ENCODE measurements around the gene CASZ1.

The CASZ1 gene

GRCh38 chr1:10631121-10631810, 165.2 kb downstream of the CASZ1 start:
- Histone ChIP-seq H3K4me1 (ENCODE audit: insufficient read depth, low read length) (peaks cover 39% of the 10 kb centered on the region), H3K9ac (ENCODE audit: low read length) (no peak overlapping the region), H3K36me3 (ENCODE audit: insufficient read depth, low read length) (no peaks in the 10 kb centered on the region), H3K4me3 (ENCODE audit: low read depth in 1 of 2, low read length in 2 of 2) (no peak overlapping the region), H3K27me3 (ENCODE audit: control insufficient read depth in 1 of 2, insufficient read depth in 2 of 2, low read length in 2 of 2) (no peaks in the 10 kb centered on the region), H3K27ac (ENCODE audit: low read depth, low read length) (peak overlapping the region; percentile 27), H3K9me3 (ENCODE audit: low read length) (no peaks in the 10 kb centered on the region)

GRCh38 chr1:10630661-10631120, 165.8 kb downstream of the CASZ1 start:
- Histone ChIP-seq H3K4me1 (ENCODE audit: insufficient read depth, low read length) (peaks cover 34% of the 10 kb centered on the region), H3K27ac (ENCODE audit: low read depth, low read length) (no peak overlapping the region), H3K9me3 (ENCODE audit: low read length) (no peaks in the 10 kb centered on the region), H3K9ac (ENCODE audit: low read length) (no peak overlapping the region), H3K36me3 (ENCODE audit: insufficient read depth, low read length) (no peaks in the 10 kb centered on the region), H3K27me3 (ENCODE audit: control insufficient read depth in 1 of 2, insufficient read depth in 2 of 2, low read length in 2 of 2) (no peaks in the 10 kb centered on the region), H3K4me3 (ENCODE audit: low read depth in 1 of 2, low read length in 2 of 2) (no peak overlapping the region)

GRCh38 chr1:10629816-10630571, 166.5 kb downstream of the CASZ1 start:
- Histone ChIP-seq H3K27ac (ENCODE audit: low read depth, low read length) (no peak overlapping the region), H3K9ac (ENCODE audit: low read length) (no peak overlapping the region), H3K4me3 (ENCODE audit: low read depth in 1 of 2, low read length in 2 of 2) (no peak overlapping the region), H3K9me3 (ENCODE audit: low read length) (no peaks in the 10 kb centered on the region), H3K36me3 (ENCODE audit: insufficient read depth, low read length) (no peaks in the 10 kb centered on the region), H3K27me3 (ENCODE audit: control insufficient read depth in 1 of 2, insufficient read depth in 2 of 2, low read length in 2 of 2) (no peaks in the 10 kb centered on the region), H3K4me1 (ENCODE audit: insufficient read depth, low read length) (peaks cover 27% of the 10 kb centered on the region)

- Histone ChIP-seq H3K36me3 (ENCODE audit: insufficient read depth, low read length) (no peaks in the 10 kb centered on the region), H3K4me1 (ENCODE audit: insufficient read depth, low read length) (peaks cover 21% of the 10 kb centered on the region), H3K27me3 (ENCODE audit: control insufficient read depth in 1 of 2, insufficient read depth in 2 of 2, low read length in 2 of 2) (no peaks in the 10 kb centered on the region)
These were observed 167.2 kb downstream of the CASZ1 start for GRCh38 chr1:10629091-10629815.

GRCh38 chr1:10628685-10629084, 167.8 kb downstream of the CASZ1 start:
- Histone ChIP-seq H3K27ac (ENCODE audit: low read depth, low read length) (peak overlapping the region; percentile 57), H3K9ac (ENCODE audit: low read length) (no peak overlapping the region), H3K9me3 (ENCODE audit: low read length) (no peaks in the 10 kb centered on the region), H3K27me3 (ENCODE audit: control insufficient read depth in 1 of 2, insufficient read depth in 2 of 2, low read length in 2 of 2) (no peaks in the 10 kb centered on the region), H3K36me3 (ENCODE audit: insufficient read depth, low read length) (no peaks in the 10 kb centered on the region), H3K4me3 (ENCODE audit: low read depth in 1 of 2, low read length in 2 of 2) (no peak overlapping the region), H3K4me1 (ENCODE audit: insufficient read depth, low read length) (peaks cover 21% of the 10 kb centered on the region)

More at GRCh38 chr1:10629091-10629815, 167.2 kb downstream of the CASZ1 start:
- Histone ChIP-seq H3K9ac (ENCODE audit: low read length) (no peak overlapping the region), H3K9me3 (ENCODE audit: low read length) (no peaks in the 10 kb centered on the region), H3K27ac (ENCODE audit: low read depth, low read length) (peak overlapping the region; percentile 57), H3K4me3 (ENCODE audit: low read depth in 1 of 2, low read length in 2 of 2) (no peak overlapping the region)

- H3K4me1 ChIP-seq (ENCODE audit: insufficient read depth, low read length), result peaks cover 21% of the 10 kb centered on the region
- no peaks in the 10 kb centered on the region for H3K9me3 ChIP-seq (ENCODE audit: low read length)
- H3K9ac ChIP-seq (ENCODE audit: low read length), result no peak overlapping the region
- H3K4me3 ChIP-seq (ENCODE audit: low read depth in 1 of 2, low read length in 2 of 2), result no peak overlapping the region
- no peaks in the 10 kb centered on the region for H3K27me3 ChIP-seq (ENCODE audit: control insufficient read depth in 1 of 2, insufficient read depth in 2 of 2, low read length in 2 of 2)
- no peaks in the 10 kb centered on the region for H3K36me3 ChIP-seq (ENCODE audit: insufficient read depth, low read length)
- no peak overlapping the region for H3K27ac ChIP-seq (ENCODE audit: low read depth, low read length)
These were observed 169.5 kb downstream of the CASZ1 start for GRCh38 chr1:10626791-10627410.

- Histone ChIP-seq H3K27ac (ENCODE audit: low read depth, low read length) (no peak overlapping the region), H3K9me3 (ENCODE audit: low read length) (no peaks in the 10 kb centered on the region), H3K4me3 (ENCODE audit: low read depth in 1 of 2, low read length in 2 of 2) (no peak overlapping the region), H3K27me3 (ENCODE audit: control insufficient read depth in 1 of 2, insufficient read depth in 2 of 2, low read length in 2 of 2) (no peaks in the 10 kb centered on the region), H3K36me3 (ENCODE audit: insufficient read depth, low read length) (no peaks in the 10 kb centered on the region), H3K9ac (ENCODE audit: low read length) (no peak overlapping the region), H3K4me1 (ENCODE audit: insufficient read depth, low read length) (peaks cover 21% of the 10 kb centered on the region)
These were observed 170.2 kb downstream of the CASZ1 start for GRCh38 chr1:10626131-10626731.

GRCh38 chr1:10625554-10625953, 170.9 kb downstream of the CASZ1 start:
- no peak overlapping the region for H3K9ac ChIP-seq (ENCODE audit: low read length)

GRCh38 chr1:10625076-10625475, 171.4 kb downstream of the CASZ1 start:
- no peak overlapping the region for H3K9ac ChIP-seq (ENCODE audit: low read length)
- H3K4me3 ChIP-seq (ENCODE audit: low read depth in 1 of 2, low read length in 2 of 2), result no peak overlapping the region
- H3K27me3 ChIP-seq (ENCODE audit: control insufficient read depth in 1 of 2, insufficient read depth in 2 of 2, low read length in 2 of 2), result no peaks in the 10 kb centered on the region

More at GRCh38 chr1:10625554-10625953, 170.9 kb downstream of the CASZ1 start:
- Histone ChIP-seq H3K4me1 (ENCODE audit: insufficient read depth, low read length) (peaks cover 16% of the 10 kb centered on the region), H3K9me3 (ENCODE audit: low read length) (no peaks in the 10 kb centered on the region), H3K27ac (ENCODE audit: low read depth, low read length) (no peak overlapping the region), H3K36me3 (ENCODE audit: insufficient read depth, low read length) (no peaks in the 10 kb centered on the region), H3K4me3 (ENCODE audit: low read depth in 1 of 2, low read length in 2 of 2) (no peak overlapping the region), H3K27me3 (ENCODE audit: control insufficient read depth in 1 of 2, insufficient read depth in 2 of 2, low read length in 2 of 2) (no peaks in the 10 kb centered on the region)

GRCh38 chr1:10624256-10625050, 172.0 kb downstream of the CASZ1 start:
- H3K27ac ChIP-seq (ENCODE audit: low read depth, low read length), result no peak overlapping the region

More at GRCh38 chr1:10625076-10625475, 171.4 kb downstream of the CASZ1 start:
- Histone ChIP-seq H3K4me1 (ENCODE audit: insufficient read depth, low read length) (peaks cover 15% of the 10 kb centered on the region), H3K36me3 (ENCODE audit: insufficient read depth, low read length) (no peaks in the 10 kb centered on the region), H3K9me3 (ENCODE audit: low read length) (no peaks in the 10 kb centered on the region), H3K27ac (ENCODE audit: low read depth, low read length) (no peak overlapping the region)

More at GRCh38 chr1:10624256-10625050, 172.0 kb downstream of the CASZ1 start:
- H3K4me1 ChIP-seq (ENCODE audit: insufficient read depth, low read length), result peaks cover 13% of the 10 kb centered on the region
- no peaks in the 10 kb centered on the region for H3K27me3 ChIP-seq (ENCODE audit: control insufficient read depth in 1 of 2, insufficient read depth in 2 of 2, low read length in 2 of 2)
- no peak overlapping the region for H3K9ac ChIP-seq (ENCODE audit: low read length)
- no peaks in the 10 kb centered on the region for H3K9me3 ChIP-seq (ENCODE audit: low read length)
- H3K4me3 ChIP-seq (ENCODE audit: low read depth in 1 of 2, low read length in 2 of 2), result no peak overlapping the region
- no peaks in the 10 kb centered on the region for H3K36me3 ChIP-seq (ENCODE audit: insufficient read depth, low read length)

Data from muscle layer of colon (tissue), 2 donors.